Activated naive CD4-positive, alpha-beta T cell treated with Interleukin-2 at 50 U/mL for 16 hours (primary cell): Measurements from ENCODE around the gene FCHSD2.
"Not testable (repeated sequence)": the region's sequence is repeated elsewhere in the genome, so short reads cannot be mapped to it uniquely, and the experiment has no call there.

ENCODE experiments used
- DNase-seq: peaks from one replicate; pipeline ENCODE4 v3.0.0-alpha.2; 2020

The FCHSD2 gene

DNA sequence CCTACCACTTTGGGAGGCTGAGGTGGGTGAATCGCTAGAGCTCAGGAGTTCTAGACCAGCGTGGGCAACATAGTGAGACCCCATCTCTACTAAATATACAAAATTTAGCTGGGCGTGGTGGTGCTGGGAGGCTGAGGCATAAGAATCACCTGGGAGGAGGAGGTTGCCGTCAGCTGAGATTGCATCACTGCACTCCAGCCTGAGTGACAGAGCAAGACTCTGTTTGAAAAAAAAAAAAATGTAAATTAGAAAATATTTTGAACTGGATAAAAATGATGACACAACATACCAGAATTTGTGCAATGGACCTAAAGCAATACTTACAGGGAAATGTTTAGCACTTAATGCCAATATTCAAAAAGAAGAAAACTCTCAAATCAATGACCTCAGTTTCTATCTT lies 281.5 kb downstream of the FCHSD2 start:
- DNase-seq = no peak

DNA sequence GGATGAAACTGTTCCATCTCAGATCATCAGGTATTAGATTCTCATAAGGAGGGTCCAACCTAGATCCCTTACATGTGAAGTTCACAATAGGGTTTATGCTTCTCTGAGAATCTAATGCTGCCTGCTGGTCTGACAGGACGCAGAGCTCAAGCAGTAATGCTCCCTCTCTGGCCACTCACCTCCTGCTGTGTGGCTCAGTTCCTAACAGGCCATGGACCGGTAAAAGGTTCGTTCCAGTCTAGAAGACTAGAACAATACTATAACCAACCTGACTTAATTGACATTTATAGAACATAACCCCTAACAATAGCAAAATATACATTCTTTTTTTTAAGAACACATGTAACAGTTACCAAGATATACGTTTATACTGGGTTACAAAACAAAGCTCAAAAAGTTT lies 282.1 kb downstream of the FCHSD2 start:
- no peak for DNase-seq

- DNase-seq = no peak
Measured at GRCh38 chr11:72859126-72859525, 283.0 kb downstream of the FCHSD2 start.

DNA sequence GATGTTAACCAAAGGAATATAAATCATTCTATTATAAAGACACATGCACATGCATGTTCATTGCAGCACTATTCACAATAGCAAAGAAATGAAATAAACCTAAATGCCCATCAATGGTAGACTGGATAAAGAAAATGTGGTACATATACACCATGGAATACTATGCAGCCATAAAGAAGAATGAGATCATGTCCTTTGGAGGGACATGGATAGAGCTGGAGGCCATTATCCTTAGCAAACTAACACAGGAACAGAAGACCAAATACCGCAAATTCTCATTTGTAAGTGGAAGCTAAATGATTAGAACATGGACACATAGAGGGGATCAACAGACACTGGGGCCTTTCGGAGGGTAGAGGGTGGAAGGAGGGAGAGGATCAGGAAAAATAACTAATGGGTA lies 283.9 kb downstream of the FCHSD2 start:
- not testable (repeated sequence) for DNase-seq

DNA sequence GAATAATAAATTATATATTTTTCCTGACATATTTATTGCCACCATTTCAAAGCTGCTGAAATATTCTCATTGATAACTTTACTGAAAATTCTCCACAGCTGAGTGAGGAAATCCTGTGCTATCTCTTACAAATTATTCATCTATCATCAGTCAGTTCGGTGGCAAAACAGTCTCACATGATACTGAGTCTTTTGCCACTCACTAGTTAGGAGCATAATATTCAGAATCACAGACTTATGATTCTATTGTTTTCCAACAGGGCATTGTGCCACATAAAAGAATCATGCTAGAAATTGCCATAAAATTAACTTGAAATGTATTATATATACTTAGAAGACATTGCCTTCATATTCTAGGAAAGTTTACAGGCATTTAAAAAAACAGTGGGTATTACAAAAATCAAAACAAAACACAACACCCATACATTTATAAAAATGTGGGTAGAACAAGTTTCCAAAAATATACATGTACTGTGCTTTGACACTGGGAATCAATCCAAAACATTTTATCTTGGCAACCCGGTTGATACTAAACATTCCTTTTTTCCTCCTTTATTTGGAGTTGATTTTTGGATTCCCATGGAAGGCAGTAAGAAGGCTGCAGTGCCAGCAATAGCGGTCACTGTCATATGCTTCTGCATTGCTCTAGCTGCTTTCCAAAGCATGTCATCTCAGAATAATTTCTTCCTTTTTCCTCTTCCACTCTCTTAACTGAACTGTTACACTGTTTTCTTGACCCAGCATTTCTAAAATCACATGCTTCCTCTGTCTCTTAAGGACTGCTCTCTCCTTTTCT lies 285.4 kb downstream of the FCHSD2 start:
- no peak for DNase-seq

DNA sequence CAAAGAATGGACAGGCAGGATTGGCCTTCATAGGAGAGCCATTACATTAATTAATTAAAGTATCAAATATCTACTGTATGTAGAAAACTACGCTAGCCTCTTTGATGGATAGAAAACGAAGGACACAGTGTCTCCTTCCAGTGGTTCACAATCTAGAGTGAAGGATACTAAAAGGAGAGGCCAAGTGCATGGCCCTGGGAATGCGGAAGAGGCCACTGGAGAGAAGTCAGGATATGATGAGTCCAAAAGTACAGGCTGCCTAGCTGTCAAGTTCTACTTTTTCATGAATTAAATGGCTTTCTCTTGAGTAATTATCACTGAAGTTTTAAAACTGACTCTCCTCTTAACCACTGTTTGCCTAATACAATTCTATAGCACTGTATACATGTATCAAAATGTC lies 286.1 kb downstream of the FCHSD2 start:
- DNase-seq = no peak

GRCh38 chr11:72851726-72852125 lies 290.4 kb downstream of the FCHSD2 start:
- DNase-seq = no peak

- no peak for DNase-seq
Measured at GRCh38 chr11:72850832-72851231, 291.3 kb downstream of the FCHSD2 start.

- peak; percentile 34 for DNase-seq
Measured at GRCh38 chr11:72848846-72849466, 293.2 kb downstream of the FCHSD2 start.

DNA sequence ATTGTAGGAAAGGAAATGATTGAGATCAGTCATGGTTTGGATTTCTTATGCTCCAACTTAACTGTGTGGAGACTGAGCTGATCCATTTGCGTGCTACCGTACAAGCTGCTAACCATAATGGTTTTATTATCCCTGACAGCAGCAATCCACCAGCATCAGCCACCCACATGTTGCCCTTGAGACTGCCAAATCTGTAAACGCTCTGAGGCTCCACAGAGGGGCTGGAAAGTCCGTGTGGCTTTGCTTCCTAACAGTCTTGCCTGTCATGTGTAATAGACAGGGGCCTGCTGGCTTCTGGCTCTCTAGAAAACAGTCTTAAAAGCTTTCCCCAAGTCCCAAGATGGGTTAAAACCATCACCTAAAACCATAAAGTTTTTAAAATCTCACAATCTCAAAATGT lies 297.8 kb downstream of the FCHSD2 start:
- no peak for DNase-seq

DNA sequence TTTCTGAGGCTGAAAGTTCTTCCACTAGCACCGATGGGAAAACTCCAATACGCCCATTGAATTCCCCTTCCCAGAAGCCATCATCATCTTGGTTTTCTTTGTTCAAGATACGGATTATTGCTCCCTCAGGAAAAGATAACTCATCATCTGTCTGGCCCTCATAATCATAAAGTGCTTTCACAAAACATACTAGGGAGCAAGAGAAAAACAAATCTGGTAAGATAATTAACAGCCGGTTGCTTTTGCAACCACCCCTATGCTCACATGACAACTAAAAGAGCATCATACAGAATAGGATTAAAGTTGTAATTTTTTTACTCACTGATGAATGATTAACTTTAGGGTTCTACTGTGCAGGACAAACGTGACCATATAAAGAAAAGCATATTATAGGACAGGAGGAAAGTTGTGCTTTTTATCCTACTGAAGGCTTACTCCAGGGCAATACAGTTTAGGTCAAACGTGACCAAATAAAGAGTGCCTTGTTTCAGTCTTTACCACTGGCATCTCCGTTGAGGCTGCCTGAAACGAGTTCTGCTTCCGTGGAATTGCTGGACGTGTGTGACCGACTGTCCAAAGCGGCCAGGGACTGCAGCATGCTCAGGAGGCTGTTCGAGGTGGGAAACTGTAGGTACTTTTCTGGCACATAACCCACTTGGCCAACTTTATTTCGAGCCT lies 299.3 kb downstream of the FCHSD2 start:
- DNase-seq = no peak

- no peak for DNase-seq
Measured at GRCh38 chr11:72842126-72842525, 300.0 kb downstream of the FCHSD2 start.

DNA sequence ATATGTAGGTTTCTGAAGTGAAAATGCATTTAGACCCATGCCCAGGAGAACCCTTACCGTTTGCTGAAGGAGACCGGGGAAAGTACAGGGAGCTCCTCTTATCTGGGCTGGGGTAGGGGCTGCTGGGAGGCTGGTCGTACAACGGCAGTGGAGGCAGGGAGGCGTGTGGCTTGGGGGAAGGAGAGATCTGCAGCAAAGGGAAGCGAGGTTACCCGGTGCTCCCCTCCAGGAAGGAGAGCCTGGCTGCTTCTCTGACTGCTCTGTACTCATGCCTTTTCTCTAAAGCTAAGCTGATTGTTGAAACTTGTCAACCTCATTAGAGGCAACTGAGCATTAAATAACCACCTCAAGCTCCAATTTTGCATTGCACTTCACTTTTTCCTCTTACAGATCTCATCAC lies 300.7 kb downstream of the FCHSD2 start:
- DNase-seq = no peak

GRCh38 chr11:72840780-72841179 lies 301.3 kb downstream of the FCHSD2 start:
- DNase-seq = no peak

- DNase-seq = no peak
Measured at GRCh38 chr11:72838691-72839305, 303.3 kb downstream of the FCHSD2 start.

DNA sequence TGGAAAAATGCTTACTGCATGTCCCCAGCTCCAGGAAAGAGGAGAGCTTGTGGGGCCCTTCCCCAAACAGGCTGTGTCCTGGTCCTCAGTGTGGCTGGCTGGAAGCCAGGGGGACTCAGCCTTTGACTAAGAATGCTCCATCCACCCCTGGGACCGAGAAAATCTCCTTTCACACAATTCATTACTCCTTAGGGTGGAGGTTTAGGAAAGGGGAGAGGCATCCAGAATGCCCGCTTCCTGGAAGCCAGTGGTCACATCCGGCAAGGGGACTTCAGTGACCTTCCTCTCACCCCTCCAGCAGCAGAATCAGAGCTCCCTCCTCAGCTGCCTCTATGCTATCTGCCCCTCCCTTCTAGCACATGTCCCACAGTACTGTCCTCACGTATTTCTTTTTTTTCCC lies 306.0 kb downstream of the FCHSD2 start:
- DNase-seq = no peak

DNA sequence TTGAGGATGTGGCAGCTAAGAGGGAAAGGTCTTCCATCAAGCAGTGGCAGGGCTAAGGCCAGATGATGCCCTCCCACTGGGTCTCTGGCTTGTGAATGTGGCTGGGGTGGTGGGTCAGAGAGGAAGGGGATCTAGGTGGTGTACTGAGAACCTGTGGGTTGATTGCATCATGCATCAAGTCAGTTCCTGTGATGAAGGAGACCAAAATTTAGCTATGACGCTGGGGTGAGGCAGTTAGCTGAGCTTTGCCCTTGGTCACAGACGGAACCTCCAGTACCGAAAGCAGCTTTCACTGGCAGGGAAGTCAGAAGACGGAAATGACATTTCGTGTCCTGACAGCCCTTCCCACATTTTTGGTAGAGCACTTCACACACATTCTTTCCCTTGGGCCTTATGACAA lies 307.2 kb downstream of the FCHSD2 start:
- no peak for DNase-seq

GRCh38 chr11:72833811-72834493 lies 308.2 kb downstream of the FCHSD2 start:
- no peak for DNase-seq

DNA sequence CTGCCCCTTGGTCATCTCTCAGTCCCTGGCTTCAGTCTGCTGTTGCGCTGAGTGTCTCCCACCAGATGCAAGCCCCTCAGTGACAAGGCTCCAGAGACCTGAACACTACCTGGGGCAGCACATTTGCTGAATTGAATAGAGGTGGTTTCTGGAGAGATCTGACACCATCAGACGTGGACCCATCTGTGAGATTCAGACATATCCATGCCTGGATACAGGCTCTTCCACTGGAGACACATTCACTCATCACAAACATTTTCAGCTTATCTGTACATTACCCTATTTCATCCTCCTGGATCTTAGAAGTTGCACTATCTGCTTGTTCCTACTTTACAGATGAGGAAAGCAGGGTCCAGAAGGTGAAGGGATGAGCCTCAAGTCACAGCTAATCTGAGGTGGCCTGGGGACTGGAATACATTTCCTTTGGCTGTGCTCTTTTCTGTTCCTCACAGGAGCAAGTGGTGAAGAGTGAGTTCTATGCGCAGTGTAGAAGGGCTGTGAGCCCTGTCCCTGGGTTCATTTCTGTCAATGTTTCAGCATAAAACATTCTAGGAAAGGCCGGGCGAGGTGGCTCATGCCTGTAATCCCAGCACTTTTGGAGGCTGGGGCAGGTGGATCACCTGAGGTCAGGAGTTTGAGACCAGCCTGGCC lies 308.9 kb downstream of the FCHSD2 start:
- no peak for DNase-seq

GRCh38 chr11:72832301-72833082 lies 309.6 kb downstream of the FCHSD2 start:
- DNase-seq = no peak

DNA sequence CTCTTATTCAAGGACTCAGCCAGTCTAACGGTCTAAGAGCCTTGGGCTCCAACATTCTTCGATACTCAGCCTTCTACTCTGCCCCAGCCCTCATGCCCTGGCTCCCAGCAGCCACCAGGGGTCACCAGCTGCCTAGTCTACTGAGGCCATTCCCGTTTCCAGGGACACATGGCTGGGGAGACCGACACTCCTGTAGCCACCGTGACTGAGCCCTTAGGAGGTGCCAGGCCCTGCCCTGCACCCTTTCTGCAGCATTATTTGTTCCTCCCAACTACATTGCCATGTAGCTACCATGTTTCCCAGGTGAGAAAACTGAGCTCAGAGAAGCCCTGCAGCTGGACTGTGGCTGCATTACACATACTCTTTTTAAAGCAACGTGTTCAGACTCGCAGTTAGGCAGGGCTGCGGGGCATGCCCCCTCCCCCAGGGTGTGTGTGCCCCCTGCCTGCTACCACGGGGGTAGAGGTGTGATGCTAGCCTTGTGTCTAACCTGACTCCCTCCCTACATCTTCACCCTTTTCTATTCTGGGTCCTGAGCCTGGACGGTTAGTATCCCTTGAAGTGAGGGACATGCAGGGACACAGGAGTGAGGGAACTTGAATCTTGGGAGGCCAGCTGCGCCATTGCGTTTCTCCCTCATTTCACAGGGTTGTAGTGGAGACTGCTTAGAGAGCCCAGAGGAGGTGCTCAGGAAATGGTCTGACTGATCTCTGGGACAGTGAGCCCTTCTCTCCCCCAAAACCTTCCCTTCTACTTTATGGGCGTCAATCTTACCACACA lies 310.4 kb downstream of the FCHSD2 start:
- DNase-seq = peak; percentile 56
